Hepatic stellate cell (primary cell): ENCODE results near the gene PICALM.
A peak's percentile ranks its signal among the peaks of the same experiment; 100 is the strongest.
"Not testable (repeated sequence)": the region's sequence is repeated elsewhere in the genome, so short reads cannot be mapped to it uniquely, and the experiment has no call there.

Experiments used
- DNase-seq: peaks from one replicate; pipeline ENCODE4 v3.0.0; 2011; ENCODE audit warnings: low spot score

Gene PICALM

GRCh38 chr11:85974122-85974521 is 94.8 kb downstream of the PICALM start:
- no peak for DNase-seq

DNA sequence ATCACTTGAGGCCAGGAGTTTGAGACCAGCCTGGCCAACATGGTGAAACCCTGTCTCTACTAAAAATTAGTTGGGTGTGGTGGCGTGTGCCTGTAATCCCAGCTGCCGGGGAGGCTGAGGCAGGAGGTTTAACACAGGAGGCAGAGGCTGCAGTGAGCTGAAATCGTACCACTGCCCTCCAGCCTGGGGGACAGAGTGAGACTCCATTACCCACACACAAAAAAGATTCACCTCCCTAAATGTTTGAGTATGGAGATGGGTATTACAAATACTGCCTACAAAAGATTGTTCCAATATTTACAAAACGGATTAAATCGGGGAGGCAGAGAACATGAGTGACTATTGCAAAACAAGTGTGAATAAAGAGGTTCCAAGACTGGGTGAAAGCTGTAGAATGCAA is 98.3 kb downstream of the PICALM start:
- no peak for DNase-seq

DNA sequence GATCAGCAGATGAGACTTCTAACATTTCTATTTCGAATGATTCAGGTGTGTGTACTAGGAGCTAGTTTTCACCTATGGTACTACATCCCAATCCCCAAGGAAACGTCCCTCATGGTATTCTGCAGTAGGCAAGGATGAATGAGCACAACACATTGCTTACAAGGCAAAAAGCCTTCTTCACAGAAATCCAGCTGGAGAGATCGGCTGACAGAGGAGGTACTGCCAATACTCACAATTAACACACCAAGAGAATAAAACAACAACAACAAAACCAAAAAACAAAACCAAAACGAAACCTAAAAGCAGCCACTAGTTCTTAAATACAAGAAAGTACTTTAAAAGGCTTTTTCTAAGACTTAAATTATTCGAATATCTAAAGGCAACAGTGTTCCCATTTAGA is 101.4 kb downstream of the PICALM start:
- no peak for DNase-seq

DNA sequence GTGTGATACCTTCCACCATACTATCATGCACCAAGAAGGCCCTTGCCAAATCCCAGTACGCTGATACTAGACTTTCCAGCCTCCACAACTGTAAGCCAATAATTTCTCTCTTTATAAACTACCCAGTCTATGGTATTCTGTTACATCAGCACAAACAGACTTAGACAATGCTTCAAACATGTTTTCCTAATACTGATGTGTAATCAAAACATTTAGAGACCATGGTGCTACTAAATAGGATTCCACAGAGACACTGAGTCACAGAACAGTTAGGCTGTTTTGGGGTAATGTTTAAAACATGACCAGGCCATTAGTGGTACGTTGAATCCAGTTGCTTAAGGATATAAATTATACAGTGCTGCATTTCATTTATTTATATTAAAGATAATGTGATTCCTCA is 103.7 kb downstream of the PICALM start:
- DNase-seq: no peak

GRCh38 chr11:85961930-85962363 is 106.9 kb downstream of the PICALM start:
- DNase-seq: no peak

- DNase-seq: no peak
These were observed 107.8 kb downstream of the PICALM start for GRCh38 chr11:85961130-85961529.

- DNase-seq: no peak
These were observed 108.2 kb downstream of the PICALM start for GRCh38 chr11:85960678-85961077.

GRCh38 chr11:85955531-85955930 is 113.4 kb downstream of the PICALM start:
- DNase-seq: no peak

- DNase-seq: no peak
These were observed 115.3 kb downstream of the PICALM start for GRCh38 chr11:85953491-85954143.

DNA sequence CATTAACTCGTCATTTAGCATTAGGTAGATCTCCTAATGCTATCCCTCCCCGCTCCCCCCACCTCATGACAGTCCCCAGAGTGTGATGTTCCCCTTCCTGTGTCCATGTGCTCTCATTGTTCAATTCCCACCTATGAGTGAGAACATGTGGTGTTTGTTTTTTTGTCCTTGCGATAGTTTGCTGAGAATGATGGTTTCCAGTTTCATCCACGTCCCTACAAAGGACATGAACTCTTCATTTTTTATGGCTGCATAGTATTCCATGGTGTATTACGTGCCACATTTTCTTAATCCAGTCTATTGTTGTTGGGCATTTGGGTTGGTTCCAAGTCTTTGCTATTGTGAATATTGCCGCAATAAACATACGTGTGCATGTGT is 116.8 kb downstream of the PICALM start:
- not testable (repeated sequence) for DNase-seq

DNA sequence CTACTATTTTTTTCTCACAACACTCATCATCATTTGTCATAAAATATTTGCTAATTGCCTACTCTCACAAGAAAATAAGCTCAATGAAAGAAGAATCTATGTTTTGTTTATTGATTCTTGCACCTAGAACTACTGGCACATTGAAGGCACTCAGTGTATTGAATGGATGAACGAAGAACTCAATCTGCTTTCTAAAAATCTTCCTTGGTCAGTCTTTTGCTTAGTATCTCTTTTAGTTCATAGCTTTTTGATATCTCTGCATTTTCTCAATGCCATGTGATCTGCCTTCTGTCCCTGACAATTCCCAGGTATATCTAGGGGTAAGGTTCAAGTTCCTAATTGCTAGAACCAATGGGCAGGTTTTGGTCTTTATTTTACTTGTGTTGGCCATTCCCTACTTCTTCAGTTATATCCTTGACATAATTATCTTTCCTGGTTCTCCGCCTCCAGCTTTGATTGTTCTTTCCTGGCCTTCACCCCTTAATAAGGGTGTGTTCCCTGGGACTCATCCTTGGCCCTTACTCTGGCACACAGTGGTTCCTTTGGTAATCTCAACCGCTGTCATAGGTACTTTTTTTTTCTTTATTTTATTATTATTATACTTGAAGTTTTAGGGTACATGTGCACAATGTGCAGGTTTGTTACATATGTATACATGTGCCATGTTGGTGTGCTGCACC is 117.3 kb downstream of the PICALM start:
- no peak for DNase-seq

DNA sequence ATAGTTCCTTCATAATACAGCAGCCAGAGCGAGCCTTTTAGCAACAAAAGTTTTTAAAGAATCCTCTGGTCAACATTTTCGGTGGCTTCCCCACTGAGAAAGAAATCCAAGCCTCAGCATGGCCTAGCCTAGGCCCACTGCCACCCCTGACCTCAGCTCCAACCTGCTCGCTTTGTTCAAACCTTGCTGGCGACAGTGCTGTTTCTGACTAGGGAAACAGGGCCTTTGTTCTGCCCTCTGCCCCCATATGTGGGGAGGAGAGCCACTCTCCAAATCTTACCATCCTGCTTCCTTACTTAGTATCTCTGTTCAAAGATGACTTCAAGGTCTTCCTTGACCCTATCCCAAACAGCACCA is 117.9 kb downstream of the PICALM start:
- no peak for DNase-seq

- no peak for DNase-seq
These were observed 118.4 kb downstream of the PICALM start for GRCh38 chr11:85950317-85951048.

DNA sequence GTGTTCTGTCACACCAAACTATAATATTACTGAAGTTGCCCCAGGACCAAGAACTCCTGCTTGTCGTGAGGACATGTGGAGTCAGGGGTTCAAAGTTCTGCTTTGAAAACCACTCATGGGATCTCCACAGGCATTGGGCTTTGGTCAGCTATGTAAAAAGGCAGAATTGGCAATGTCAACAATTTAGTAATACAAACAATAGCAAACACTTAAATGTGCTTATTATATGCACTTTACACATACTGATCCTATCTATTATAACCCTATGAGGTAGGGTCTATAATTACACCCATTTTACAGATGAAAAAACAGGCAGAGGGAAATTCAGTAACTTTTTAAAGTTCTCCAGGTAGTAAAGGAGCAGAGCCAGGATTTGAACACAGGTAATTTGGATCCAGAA is 119.1 kb downstream of the PICALM start:
- no peak for DNase-seq

- no peak for DNase-seq
These were observed 120.0 kb downstream of the PICALM start for GRCh38 chr11:85948884-85949283.

DNA sequence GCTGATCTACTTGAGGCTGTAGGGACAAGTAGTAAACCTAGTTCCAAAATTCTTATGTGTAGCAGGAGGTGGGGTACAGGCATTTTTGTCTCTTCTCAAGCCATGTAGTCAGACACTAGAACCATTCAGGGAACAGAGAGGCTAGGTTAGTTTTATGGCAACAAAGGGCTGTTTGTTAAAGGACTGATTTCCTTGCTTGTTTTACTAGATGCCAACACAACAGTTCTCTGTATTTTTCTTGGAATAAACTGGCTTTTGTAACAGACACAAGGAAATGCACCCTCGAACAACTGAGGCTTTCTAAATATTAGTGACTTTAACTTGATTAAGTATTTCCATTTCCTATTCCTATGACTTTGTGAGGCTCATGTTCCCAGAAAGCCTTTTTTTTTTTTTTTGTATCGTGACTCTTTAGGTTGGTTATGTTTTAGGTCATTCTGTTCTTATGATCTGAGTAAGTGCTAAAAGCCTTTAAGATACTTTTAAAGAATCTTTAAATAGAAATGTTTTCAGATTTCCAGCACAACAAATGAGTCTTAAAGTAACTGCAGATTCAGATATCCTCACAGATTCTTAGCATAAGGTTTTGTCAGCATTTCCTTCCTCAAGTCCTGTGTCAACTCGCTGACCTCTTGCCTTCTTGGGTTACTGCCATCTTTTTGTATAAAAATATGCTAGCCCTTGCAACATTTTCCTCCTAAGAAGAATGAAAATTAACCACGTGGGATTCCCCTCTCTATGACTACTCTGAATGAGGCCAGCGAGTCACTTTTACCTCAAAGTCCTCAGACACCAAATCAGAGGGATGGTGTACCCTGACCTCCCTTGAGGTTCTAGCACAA is 121.2 kb downstream of the PICALM start:
- peak; percentile 50 for DNase-seq

DNA sequence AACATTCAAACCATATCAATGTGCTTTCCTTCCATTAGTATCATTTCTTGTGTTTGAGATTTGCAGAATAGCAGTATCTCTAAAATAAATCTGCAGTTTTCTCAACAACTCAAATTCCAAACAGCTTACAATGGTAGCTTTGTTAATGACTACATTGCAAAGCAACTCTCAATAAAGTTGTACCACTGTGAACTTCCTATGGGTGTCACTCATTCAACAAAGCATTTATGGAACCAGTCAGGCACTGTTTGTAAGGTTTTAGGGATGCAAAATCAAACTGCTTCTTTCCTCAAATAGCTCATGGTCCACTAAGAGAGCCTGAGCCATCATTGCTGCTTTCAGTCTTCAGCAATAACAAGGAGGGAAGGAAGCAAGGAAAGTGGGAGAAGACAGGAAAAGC is 122.7 kb downstream of the PICALM start:
- no peak for DNase-seq

DNA sequence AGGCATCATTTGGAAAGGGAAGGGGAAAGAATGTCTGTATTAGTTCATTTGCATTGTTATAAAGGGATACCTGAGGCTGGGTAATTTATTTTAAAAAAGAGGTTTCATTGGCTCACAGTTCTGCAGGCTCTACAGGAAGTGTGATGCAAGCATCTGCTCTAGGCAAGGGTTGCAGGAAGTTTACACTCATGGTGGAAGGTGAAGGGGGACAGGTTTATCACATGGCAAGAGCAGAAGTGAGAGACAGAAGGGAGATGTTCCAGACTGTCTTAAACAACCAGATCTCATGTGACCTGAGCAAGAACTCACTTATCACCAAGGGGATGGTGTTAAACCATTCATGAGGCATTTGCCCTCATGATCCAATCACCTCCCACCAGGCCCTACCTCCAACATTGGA is 123.1 kb downstream of the PICALM start:
- no peak for DNase-seq

DNA sequence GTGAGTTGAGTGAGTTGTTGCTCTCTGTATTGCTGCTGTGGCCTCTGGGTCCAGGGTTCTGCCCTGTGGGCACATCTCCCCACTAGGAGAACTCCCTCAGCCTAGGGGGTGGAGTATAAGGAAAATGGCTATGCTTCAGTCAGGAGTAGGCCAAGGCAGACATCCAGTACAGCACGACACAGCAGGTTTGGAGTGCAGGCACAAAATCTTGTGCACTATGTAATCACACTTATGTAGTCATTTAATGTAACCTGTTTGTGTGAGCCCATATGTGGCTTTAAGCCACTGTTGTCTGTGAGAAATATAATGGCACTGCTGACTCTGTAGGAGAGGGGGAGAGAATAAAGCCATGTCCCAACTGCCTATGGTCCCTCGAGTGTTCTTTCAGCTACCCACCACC is 123.6 kb downstream of the PICALM start:
- DNase-seq: no peak

- peak; percentile 64 for DNase-seq
These were observed 127.4 kb downstream of the PICALM start for GRCh38 chr11:85941380-85941973.

GRCh38 chr11:85939099-85940015 is 129.5 kb downstream of the PICALM start:
- DNase-seq: no peak
